ENCODE measurements around the gene WDFY4.

The WDFY4 gene

DNA sequence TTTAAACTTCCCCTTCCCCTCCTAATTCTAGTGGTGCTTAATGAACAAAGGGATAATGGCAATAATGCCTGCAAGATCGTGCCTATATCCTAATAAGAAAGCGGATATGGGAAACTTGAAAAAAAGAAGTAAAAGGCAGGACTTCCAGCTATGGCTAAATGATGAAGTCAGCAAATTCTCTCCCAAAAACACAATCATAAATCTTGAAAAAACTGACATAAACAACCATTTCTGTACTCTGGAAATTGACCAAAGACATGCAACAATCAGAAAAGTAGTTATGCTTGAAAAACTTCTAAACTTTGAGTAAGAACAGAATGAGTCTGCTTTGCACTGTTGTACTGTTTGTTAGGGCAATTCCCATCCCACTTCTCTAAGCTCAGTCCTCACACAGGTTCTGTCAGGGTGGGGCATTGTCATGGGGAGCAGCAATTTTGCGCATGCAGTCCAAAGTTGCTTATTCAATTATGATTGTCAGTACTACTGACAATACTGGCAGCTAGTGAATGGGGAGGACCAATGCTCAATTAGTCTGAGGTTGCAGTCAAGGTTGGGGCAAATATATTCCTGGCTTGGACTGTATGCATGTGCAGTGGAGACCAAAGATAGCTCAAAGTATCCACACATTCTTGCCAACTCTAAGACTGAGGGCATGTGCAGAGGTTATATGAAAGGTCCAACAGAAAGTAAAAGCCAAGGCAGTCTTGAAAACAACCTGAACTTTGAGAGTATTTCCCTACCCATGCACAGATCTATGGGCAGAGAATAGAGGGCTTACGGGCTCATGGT lies 45.7 kb upstream of the WDFY4 start:
- no peaks in the 10 kb centered on the region for H3K36me3 ChIP-seq (ENCODE audit: control insufficient read depth in 2 of 2, insufficient read depth in 1 of 2, low read length in 2 of 2)
- H3K4me3 ChIP-seq (ENCODE audit: low read depth, low read length), result no peak overlapping the region
- no peaks in the 10 kb centered on the region for H3K9me3 ChIP-seq (ENCODE audit: control insufficient read depth, insufficient read depth, low read depth, low read length)
- no peaks in the 10 kb centered on the region for H3K4me1 ChIP-seq (ENCODE audit: control insufficient read depth, insufficient read depth, low read length)
- no peak overlapping the region for H3K27ac ChIP-seq (ENCODE audit: extremely low read depth, low read depth, low read length)
- ChIA-PET CTCF (interaction anchor here (0.6 to 4.8 kb wide), 2 partner anchors 17 to 763 kb away, joined by 3 to 33 read pairs; no protein-coding TSS in a partner anchor), POLR2A (no interaction called here)
- TF ChIP-seq ZNF48 (tag by site-specific recombination; IDR thresholded peaks at IDR 0.05) (no peak), PRDM2 (tag by site-specific recombination; IDR thresholded peaks at IDR 0.05; ENCODE audit: borderline replicate concordance) (no peak), ZNF274 (IDR thresholded peaks at IDR 0.05; ENCODE audit: low read length) (no peak), ZNF274 (tag by site-specific recombination; IDR thresholded peaks at IDR 0.05; ENCODE audit: borderline replicate concordance) (no peak), MEIS1 (CRISPR knock-in tag; IDR thresholded peaks at IDR 0.05; ENCODE audit: borderline replicate concordance) (no peak), ZFP69B (tag by site-specific recombination; IDR thresholded peaks at IDR 0.05) (no peak), ZNF155 (tag by site-specific recombination; IDR thresholded peaks at IDR 0.05) (no peak)

GRCh38 chr10:48639632-48640031 lies 45.0 kb upstream of the WDFY4 start:
- Histone ChIP-seq H3K4me3 (ENCODE audit: low read depth, low read length) (no peak overlapping the region), H3K27ac (ENCODE audit: extremely low read depth, low read depth, low read length) (no peak overlapping the region), H3K4me1 (ENCODE audit: control insufficient read depth, insufficient read depth, low read length) (no peaks in the 10 kb centered on the region), H3K9me3 (ENCODE audit: control insufficient read depth, insufficient read depth, low read depth, low read length) (no peaks in the 10 kb centered on the region), H3K36me3 (ENCODE audit: control insufficient read depth in 2 of 2, insufficient read depth in 1 of 2, low read length in 2 of 2) (no peaks in the 10 kb centered on the region)
- CTCF ChIA-PET, result interaction anchor here (0.7 to 1.5 kb wide), 3 partner anchors 16 to 143 kb away, joined by 3 to 4 read pairs (median 3); no protein-coding TSS in a partner anchor
- TF ChIP-seq ZNF514 (tag by site-specific recombination; IDR thresholded peaks at IDR 0.05) (no peak), ZNF791 (tag by site-specific recombination; IDR thresholded peaks at IDR 0.05) (no peak), ZNF670 (tag by site-specific recombination; IDR thresholded peaks at IDR 0.05; ENCODE audit: low read depth) (no peak), ZNF394 (tag by site-specific recombination; IDR thresholded peaks at IDR 0.05; ENCODE audit: borderline replicate concordance) (no peak), MZF1 (tag by site-specific recombination; IDR thresholded peaks at IDR 0.05; ENCODE audit: borderline replicate concordance) (no peak), ZNF830 (tag by site-specific recombination; IDR thresholded peaks at IDR 0.05; ENCODE audit: low read depth) (no peak), ZNF501 (tag by site-specific recombination; IDR thresholded peaks at IDR 0.05) (no peak), ZNF184 (tag by site-specific recombination; IDR thresholded peaks at IDR 0.05) (no peak), ZNF660 (tag by site-specific recombination; IDR thresholded peaks at IDR 0.05) (no peak), YY1 (tag by site-specific recombination; IDR thresholded peaks at IDR 0.05) (no peak), HOXC10 (CRISPR knock-in tag; IDR thresholded peaks at IDR 0.05) (no peak), BCL11B (tag by site-specific recombination; IDR thresholded peaks at IDR 0.05; ENCODE audit: low read depth) (no peak), OVOL3 (tag by site-specific recombination; IDR thresholded peaks at IDR 0.05) (no peak)
- POLR2A ChIA-PET, result no interaction called here

Measured in HEK293 (cell line).